ENCODE results near the gene PUDP.
A peak's percentile ranks its signal among the peaks of the same experiment; 100 is the strongest.

PUDP gene

DNA sequence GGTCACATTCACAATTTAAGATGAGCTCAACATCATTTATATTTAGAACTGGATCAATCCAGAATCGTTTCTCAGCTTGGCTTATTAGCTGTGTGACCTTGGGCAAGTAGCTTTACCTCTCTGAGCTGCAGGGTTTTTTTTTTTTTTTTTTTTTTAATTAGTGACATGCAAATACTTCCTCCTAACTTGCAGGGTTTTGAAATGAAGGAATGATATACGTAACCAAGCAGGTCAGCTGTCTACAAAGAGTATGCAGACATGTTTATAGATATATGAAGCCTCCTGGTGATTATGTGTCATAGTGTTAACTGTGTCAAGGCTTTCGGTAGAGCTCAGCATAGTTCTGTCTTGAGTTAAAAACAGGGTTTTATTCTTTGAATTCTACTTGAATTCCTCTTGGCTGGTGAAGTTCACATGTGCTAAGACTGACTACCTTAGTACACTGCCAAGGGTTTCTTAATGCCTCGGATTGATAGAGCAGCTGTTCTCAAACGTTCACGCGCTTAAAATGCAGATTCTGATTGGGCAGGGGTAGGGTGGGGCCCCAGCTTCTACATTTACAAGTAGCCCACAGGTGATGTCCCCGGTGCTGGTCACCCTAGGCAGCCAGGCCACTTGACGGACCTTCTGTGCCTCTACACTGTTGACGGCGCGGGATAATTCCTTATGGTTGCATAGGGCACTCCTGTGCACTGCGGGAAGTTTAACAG is 1.1 kb downstream of the PUDP start:
- DNase-seq, result peak; percentile 29

DNA sequence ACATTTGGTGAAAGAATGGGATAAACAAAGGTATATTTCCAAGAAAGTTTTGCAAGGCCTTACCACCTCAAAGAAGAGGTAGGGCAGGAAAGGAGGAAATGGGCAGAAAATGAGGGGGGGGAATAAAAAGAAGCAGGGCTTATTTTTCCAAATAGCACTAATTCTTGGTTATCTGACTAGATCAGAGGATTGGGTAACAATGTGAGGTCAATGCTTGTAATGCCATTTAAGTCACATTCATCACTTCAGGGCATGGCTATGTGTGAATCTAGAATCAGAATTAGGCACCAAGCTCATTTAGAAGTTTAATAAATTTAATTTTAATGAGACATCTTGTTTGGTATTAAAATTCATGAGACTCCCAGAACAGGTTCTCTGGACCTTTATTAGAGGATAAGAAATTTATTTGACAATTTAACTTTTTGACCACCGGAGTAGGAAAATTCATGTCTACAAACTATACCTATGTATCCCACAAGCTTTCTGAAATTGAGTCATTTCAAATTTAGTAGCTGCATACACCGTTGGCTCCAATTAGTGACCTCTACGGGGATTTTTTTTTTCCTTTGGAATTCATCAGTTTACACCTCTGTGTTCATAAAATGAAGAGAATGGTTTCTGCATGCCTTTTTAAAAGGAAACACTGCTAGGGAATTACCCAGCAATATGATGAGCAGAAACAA is 1.8 kb downstream of the PUDP start:
- no peak for DNase-seq

DNA sequence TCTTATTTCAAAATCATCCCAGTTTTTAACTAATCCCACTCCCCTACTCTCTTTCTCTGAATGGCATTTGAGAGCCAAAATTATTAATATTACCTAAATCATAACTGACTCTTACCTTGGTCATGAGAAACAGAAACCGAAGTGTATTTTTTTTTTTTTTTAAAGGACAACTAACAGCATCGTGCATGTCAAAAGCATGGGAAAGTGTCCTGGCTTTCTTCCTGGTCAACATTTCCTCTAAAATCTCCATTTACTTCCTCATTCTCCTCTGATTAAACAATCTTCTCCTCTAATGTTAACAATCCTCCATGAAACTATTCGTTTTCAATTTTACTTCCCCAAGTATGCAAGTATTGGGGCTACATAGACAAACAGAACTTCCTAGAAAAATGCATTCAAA is 2.5 kb downstream of the PUDP start:
- DNase-seq, result no peak

DNA sequence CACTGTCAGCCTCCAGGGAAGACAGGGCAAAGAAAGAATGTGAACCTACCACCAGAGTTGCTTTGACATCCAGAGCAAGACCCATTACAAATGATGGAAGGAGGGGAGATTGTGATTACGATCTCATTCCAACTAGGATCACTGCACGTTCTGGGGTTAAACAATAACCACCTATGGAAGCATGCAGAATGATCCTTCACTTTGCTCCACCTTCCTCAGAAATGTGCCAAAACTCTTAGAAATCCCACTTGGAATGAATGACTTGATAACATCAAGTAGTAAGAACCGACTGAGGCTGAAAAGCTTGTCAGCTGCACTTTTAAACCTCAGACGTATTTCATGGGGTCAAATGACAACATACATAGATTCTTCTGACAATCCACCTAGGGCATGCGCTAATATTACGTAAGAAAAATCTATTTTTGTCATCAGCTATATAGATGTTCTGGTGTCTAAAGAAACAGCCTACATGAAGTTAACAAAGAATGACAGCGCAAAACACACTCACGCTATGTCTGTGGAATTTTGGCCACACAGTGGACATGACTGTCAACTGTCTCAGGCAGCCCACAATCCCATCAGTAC is 3.9 kb downstream of the PUDP start:
- DNase-seq, result no peak

DNA sequence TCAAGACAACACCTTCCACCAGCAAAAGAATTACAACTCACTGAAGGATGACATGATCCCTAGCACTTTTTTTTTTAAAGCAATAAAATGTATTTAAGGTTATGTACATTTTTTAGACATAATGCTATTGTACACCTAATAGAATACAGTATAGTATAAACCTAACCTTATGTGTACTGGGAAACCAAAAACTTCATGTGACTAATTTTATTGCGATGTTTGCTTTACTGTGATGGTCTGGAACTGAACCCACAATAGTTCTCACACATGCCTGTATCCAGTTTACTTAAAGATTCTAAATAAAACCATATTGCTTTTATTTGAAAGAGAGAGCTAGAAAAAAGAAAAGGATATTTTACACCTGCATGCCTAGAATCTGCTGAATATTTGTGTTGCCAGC is 4.9 kb downstream of the PUDP start:
- no peak for DNase-seq

DNA sequence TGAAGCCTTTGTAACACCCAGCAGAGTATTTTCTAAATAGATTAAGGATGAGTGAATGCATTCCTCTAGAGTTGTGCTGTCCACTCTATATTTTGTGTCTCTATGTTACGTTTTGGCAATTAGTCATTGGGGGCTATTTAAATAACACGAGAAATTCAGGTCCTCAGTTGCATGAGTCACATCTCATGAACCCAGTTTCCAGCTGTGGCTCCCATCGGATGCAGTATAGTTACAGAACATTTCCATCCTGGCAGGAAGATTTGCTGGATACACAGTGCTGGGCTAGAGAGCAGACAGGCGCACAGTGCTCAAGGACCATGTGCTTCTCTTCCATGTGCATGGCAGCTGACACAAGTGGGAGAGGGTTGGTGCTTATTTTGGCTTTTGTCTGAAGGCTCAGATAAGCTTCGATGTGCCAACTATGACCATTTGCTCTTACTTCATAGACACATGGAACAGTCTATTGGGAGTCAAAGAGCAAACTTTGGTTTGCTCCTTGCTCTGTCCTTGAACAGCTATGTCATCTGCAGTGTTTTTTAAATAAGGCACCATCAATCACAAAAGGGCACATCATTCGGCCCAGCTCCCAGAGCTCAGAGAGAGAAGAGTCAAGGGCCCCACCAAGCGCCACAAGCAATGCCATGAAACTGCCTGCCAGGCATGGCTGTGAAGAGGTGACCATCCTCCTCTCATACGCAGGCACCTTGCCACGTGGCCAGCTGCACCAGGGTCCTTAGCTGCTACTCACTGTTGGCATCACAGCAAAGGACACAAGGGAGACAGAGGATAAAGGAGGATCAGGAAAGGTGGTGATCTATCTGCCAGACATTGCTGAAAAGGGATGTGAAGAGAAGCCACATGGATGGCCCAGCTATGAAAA is 8.5 kb downstream of the PUDP start:
- DNase-seq, result no peak

DNA sequence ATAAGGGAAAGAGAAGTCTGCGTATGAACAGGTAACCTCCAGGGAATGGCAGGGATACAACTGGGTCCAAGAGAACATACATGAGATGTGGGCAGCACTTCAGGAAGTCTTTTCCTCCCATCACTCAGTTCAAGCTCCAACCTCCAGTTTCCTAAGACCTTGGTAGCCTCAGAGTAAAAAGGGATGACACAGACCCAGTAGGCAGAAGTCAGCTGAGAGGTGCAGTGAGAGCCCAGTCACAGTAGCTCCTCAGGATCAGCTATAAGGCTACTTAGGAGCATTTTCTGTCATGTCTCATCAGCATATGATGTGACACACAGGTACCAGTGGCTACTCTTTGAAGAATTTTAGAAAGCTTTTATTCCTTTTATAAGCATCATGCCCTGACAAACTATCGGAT is 13.0 kb downstream of the PUDP start:
- no peak for DNase-seq

DNA sequence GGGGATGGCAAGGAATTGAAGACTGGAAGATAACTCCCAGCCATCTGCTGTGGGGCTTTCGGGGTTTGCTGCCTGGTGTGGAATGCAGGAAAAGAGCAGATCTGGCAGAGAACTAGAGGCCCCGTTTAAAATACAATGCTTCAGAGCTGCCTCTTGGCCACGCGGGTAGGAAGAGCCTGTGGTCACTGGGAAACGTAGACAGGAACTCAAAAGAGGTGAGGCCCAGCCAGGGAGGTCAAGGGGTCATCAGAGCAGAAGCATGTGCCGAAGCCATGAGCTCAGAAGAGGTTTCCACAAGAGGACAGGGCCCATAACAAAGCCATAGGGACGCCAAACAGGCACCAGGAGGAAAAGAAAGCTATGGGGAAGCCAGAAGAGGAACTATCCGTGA is 14.9 kb downstream of the PUDP start:
- no peak for DNase-seq

DNA sequence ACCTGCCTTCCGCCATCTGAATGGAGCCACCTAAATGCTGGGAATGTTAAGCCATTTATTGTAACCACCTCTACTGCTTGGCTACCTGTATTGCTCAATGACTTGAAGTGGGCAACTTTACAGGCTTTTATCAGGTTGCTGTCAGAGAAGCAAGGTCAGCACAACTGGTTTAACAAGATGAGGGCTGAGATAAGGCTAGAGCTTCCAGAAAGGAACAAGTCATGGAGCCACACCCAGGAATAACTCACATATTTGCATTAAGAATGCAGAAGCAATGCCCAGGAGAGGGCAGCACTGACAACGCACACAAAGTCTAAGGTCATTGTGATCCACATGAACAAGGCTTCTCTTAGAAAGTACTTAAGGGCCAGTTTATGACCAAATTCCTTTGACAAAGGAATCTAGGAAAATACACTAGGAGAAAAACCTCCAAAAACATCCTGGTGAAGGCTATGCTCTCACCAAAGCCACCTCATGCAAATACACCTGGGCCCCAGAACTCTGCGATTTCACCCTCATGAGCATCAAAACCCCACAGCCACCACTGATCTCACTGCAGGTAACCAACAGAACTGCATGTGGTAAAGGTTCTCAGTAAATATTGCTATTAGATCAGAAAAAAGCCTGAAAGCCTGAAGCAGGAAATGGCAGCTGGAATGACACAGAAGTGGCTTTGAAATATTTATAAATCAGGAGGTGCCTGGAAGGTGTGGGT is 15.5 kb downstream of the PUDP start:
- DNase-seq, result no peak

DNA sequence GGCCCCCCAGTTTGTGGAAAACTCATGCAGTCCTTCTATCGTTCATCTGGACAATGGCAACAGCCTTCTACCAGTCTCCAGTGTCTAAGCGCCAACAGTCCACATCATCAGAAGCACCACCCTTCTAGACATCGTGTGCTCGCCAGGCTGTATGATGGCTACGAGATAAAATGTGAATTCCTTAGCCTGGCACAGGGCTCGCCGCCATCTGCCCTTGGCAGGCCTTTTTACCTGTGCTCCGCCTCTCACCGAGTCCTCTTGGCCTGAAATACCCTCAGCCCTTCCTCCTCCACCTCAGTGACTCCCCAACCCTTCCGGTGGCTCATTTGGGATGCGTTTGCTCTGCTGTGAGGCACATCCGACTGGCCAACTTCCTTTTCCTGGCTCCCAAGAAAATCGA is 16.3 kb downstream of the PUDP start:
- no peak for DNase-seq

DNA sequence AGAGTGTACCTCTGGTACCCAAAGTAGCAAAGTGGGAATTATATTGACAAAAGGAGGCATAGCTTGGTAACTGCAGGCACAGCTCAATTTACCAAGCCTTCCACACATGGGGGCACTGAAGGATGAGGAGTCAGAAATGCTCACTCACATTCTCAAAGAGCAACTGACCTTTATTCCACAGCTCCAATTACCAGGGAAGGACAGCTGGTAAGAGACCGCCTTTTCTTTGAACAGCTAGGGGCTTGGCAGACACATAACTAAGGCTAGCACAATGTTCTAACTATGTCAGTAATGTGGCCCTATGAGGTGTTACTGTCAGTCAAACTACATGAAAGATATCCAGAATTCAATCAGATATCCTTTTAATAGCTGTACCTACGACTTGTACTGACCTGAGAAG is 20.9 kb downstream of the PUDP start:
- DNase-seq, result no peak

DNA sequence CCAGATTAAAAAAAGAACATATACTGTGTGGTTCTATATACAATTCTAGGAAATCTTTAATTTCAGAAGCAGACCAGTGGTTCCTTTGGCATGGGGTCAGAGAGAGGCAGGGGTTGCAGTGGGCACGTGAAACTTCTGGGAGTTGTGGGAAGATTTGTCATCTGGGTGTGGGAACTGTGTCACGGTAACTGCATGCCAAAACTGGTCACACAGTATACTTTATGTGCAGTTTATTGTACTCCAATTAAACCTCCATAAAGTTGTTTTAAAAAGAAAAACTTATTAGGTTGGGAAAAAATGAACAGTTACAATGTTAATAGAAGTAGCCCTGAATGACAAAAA is 27.1 kb downstream of the PUDP start:
- DNase-seq, result no peak

DNA sequence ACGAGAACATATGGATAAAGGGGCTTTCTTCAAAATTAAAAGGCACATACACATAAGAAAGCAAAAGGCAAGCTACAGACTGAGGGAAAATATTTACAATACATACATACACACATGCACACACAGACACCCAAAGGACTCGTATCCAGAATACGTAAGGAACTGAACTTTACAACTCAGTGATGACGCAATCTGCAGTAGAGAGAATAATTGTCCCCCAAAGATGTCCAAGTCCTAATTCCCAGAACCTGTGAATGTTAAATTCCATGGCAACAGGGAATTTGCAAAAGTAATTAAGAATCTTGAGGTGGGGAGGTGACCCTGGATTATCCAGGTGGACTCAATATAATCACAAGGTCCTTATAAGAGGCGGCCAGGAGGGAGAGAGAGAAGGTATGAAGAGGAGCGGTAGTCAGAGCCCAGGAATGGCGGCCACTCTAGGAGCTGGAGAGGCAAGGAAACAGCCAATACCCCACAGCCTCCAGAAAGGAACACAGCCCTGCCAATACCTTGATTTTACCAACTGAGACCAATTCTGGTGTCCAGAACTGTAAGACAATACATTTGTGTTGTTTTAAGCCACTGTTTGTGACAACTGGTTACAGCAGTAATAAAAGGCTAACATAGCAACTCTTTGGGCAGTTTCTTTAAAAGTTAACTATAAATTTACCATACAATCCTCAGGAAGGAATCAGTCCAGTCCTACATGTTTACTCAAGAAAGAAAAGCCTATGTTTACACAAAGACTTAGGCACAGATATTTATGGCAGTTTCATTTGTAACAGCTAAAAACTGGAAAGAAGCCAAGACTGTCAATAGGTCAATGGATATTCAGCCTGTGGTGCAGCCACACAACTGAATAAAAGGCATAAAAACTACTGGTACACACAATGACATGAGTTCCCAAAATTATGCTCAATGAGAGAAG is 27.7 kb downstream of the PUDP start:
- DNase-seq, result no peak

DNA sequence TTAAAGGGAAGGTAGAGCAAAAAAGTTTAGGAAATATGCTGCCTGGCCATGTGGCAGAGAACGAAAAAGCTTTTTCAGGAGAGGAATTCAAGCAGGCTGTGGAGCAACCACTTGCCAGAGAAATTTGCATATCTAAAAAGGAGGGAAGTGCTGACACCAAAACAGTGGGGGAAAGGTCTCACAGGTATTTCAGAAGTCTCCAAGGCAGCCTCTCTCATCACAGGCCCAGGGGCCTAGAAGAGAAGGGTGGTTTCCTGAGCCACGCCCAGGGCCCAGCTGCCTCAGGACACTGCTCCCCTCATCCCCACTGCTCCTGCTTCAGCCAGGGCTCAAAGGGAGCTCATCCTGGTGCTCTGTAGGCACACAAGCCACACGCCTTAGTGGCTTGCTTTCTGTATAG is 30.4 kb downstream of the PUDP start:
- DNase-seq, result no peak

DNA sequence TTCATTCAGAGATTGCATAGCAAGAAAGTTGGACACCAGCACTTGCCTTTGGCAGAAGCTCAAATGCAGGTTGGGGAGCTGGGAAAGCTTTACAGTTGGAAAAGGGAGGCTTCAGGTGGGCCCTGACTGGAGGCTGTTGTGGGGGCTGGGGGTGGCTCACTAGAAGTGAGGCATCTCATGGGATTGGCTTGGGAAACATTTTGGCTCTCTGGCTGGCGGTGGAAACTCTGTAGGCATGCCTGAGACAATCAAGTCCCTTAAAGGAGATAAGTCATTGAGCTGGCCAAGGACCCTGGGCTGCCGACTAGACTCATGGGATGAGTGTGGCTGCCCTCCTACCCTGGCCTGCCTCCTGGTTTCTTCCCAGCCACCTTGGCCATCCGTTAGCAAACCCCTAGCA is 31.9 kb downstream of the PUDP start:
- no peak for DNase-seq

DNA sequence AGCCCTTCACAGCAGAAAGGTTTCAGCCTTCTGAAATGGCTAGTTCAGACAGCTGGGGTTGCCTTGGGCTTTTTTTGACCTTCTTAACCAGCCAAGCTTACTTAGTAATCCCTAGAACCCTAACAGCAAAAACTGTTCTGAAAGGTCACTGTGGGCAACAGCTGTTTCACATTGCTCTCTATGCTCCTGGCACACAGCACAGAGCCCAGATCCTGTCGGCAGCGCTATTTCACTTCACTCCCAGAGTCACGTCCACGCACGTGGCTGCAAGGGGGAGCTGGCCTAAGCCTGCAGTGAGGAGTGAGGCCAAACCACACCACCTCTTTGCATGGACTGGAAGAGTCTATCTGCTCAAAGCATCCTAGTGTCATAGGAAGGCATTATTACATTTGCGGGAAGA is 32.4 kb downstream of the PUDP start:
- DNase-seq, result no peak

DNA sequence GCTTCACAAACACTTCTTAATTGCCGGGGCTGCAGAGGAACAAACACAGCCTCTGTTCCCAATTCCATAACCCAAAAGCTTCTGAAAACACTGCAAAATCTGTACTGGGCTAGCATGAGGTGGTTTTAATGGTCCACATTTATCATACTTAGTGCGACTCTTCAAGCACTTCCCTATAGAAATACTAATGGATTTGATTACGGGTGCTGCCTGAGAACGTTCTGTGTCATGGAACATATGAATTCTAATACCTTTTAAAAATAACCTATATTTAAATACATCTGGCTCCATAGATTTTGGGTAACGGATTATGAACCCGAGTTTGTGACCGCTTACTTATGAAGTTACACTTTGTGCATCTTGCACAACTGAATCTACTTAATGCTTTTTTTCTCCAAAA is 35.9 kb downstream of the PUDP start:
- no peak for DNase-seq

DNA sequence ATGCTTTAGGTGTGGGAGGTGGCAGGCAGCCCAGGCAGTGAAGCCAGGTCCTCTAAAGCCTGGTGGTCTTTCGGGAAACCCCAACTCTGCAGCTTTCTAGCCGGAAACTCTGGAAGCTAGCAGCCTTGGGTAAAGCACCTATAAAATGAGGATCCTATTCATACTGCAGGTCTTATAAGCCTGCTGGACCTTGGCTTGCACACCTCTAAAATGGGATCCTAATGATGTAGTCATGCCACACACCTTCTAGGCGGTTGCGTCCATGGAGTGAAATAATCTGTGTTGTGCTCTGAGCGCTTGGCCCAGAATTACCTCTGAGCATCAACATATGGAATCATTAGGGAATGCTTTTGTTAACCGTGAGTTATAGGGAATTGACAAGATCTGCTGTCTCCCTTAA is 36.4 kb downstream of the PUDP start:
- no peak for DNase-seq

DNA sequence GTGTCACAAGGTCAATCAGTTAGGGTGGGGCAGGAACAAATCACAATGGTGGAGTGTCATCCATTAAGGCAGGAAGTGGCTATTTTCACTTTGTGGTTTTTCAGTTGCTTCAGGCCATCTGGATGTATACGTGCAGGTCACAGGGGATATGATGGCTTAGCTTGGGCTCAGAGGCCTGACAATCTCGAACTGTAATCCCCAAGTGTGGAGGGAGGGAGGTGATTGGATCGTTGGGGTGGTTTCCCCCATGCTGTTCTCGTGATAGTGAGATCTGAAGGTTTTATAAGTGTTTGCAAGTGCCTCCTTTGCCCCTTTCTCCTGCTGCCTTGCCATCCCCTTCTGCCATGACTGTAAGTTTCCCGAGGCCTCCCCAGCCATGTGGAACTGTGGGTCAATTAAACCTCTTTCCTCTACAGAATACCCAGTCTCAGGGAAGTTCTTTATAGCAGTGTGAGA is 37.1 kb downstream of the PUDP start:
- no peak for DNase-seq

DNA sequence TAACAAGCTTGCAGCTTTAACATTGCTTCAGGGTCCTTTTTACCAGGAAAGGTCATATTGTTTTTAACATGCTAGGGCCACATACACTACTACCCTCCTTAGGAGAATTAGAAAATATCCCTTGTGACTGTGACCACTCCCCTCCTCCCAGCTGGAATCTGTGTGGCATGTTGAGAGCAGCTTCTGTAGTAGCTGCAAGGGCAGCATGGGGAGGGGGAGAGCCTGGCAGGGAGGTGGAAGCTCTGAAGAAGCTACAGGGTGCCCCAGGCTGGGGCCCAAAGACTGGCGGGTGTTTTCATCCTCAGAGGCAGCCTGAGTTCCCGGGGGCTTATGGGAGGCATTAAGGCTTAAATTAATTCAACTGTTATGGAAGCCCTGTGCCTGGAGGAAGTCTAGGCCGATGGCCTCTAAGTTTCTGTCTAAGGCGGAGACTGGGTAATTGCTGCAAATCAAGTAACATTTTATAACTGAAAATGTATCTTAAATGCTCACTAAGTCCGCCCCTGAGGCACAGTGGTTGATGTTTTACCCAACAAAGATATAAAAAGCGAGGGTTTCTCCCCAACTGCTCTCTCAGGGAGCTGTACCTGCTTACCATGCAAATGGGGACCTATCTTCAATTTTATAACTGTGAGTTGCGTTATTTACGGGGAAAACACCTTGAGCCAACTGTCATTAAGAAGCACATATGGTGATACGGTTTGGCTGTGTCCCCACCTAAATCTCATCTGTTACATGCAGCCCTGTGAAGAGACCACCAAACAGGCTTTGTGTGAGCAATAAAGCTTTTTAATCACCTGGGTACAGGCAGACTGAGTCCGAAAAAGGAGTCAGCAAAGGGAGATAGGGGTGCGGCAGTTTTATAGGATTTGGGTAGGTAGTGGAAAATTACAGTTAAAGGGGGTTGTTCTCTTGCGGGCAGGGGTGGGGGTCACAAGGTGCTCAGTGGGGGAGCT is 37.8 kb downstream of the PUDP start:
- no peak for DNase-seq
